ENCODE results near the gene SPEG. TPM values are rescaled to one million over a fixed set of nuclear protein-coding genes. Genes with fewer than 3 reads are reported as not detected.

The SPEG gene
- total and polyA plus RNA-seq, 4 donors, result 81.6 to 1,108 (median 357) TPM

GRCh38 chr2:219491278-219491963 is 56.8 kb downstream of the SPEG start:
- no peaks in the 10 kb centered on the region for H3K9me3 ChIP-seq (ENCODE audit: control insufficient read depth, low read length)
- H3K36me3 ChIP-seq (ENCODE audit: control insufficient read depth in 1 of 2, insufficient read depth in 2 of 2, low read length in 1 of 2), result peaks cover 0 to 3% of the 10 kb centered on the region in 2 donors
- H3K27me3 ChIP-seq (ENCODE audit: control insufficient read depth in 1 of 2, insufficient read depth in 2 of 2, low read length in 1 of 2), result no peaks in the 10 kb centered on the region
- no peak overlapping the region for H3K4me3 ChIP-seq (ENCODE audit: low read length in 2 of 2)
- 70 to 72% methylated on average over 14 of the region's 14 CpGs for whole genome bisulfite sequencing, 2 donors
- ATAC-seq (ENCODE audit: low FRiP score) (no peak), DNase-seq (no peak)
- no peaks in the 10 kb centered on the region for H3K4me1 ChIP-seq (ENCODE audit: control insufficient read depth in 1 of 2, insufficient read depth in 2 of 2, low read length in 2 of 2)
- no peak overlapping the region for H3K27ac ChIP-seq (ENCODE audit: low read depth in 1 of 2, low read length in 2 of 2)
- intact Hi-C loops (cut with DNase I), result no loop called here

- no peaks in the 10 kb centered on the region for H3K4me1 ChIP-seq (ENCODE audit: control insufficient read depth in 1 of 2, insufficient read depth in 2 of 2, low read length in 2 of 2)
- no peak overlapping the region for H3K4me3 ChIP-seq (ENCODE audit: low read length in 2 of 2)
- H3K27ac ChIP-seq (ENCODE audit: low read depth in 1 of 2, low read length in 2 of 2), result no peak overlapping the region
- no peak for ATAC-seq (ENCODE audit: low FRiP score)
- H3K9me3 ChIP-seq (ENCODE audit: control insufficient read depth, low read length), result no peaks in the 10 kb centered on the region
- 70 to 72% methylated on average over 20 of the region's 20 CpGs for WGBS, 2 donors
- peaks cover 0 to 3% of the 10 kb centered on the region in 2 donors for H3K36me3 ChIP-seq (ENCODE audit: control insufficient read depth in 1 of 2, insufficient read depth in 2 of 2, low read length in 1 of 2)
- DNase-seq, result no peak
- intact Hi-C loops (cut with DNase I), result no loop called here
- no peaks in the 10 kb centered on the region for H3K27me3 ChIP-seq (ENCODE audit: control insufficient read depth in 1 of 2, insufficient read depth in 2 of 2, low read length in 1 of 2)
Measured at GRCh38 chr2:219492575-219492974, 57.9 kb downstream of the SPEG start.

GRCh38 chr2:219493086-219493485 is 58.4 kb downstream of the SPEG start:
- Histone ChIP-seq H3K9me3 (ENCODE audit: control insufficient read depth, low read length) (no peaks in the 10 kb centered on the region), H3K4me3 (ENCODE audit: low read length in 2 of 2) (no peak overlapping the region), H3K27ac (ENCODE audit: low read depth in 1 of 2, low read length in 2 of 2) (no peak overlapping the region), H3K36me3 (ENCODE audit: control insufficient read depth in 1 of 2, insufficient read depth in 2 of 2, low read length in 1 of 2) (peaks cover 0 to 3% of the 10 kb centered on the region in 2 donors), H3K27me3 (ENCODE audit: control insufficient read depth in 1 of 2, insufficient read depth in 2 of 2, low read length in 1 of 2) (no peaks in the 10 kb centered on the region), H3K4me1 (ENCODE audit: control insufficient read depth in 1 of 2, insufficient read depth in 2 of 2, low read length in 2 of 2) (no peaks in the 10 kb centered on the region)
- WGBS, 2 donors, result 91 to 94% methylated on average over 4 to 5 of the region's 5 CpGs
- intact Hi-C loops (cut with DNase I), result no loop called here
- DNase-seq, result no peak
- ATAC-seq (ENCODE audit: low FRiP score), result no peak

GRCh38 chr2:219494952-219495530 is 60.4 kb downstream of the SPEG start:
- H3K4me3 ChIP-seq (ENCODE audit: low read length in 2 of 2), result no peak overlapping the region
- no peaks in the 10 kb centered on the region for H3K27me3 ChIP-seq (ENCODE audit: control insufficient read depth in 1 of 2, insufficient read depth in 2 of 2, low read length in 1 of 2)
- intact Hi-C loops (cut with DNase I), result loop anchor here (5.0 kb wide), 2 partner anchors 33 to 48 kb away; no protein-coding TSS in a partner anchor
- no peaks in the 10 kb centered on the region for H3K4me1 ChIP-seq (ENCODE audit: control insufficient read depth in 1 of 2, insufficient read depth in 2 of 2, low read length in 2 of 2)
- ATAC-seq (ENCODE audit: low FRiP score), result no peak
- peaks cover 0 to 3% of the 10 kb centered on the region in 2 donors for H3K36me3 ChIP-seq (ENCODE audit: control insufficient read depth in 1 of 2, insufficient read depth in 2 of 2, low read length in 1 of 2)
- WGBS, 2 donors, result 20 to 25% methylated on average over 10 of the region's 10 CpGs
- H3K27ac ChIP-seq (ENCODE audit: low read depth in 1 of 2, low read length in 2 of 2), result no peak overlapping the region
- no peak for DNase-seq
- H3K9me3 ChIP-seq (ENCODE audit: control insufficient read depth, low read length), result no peaks in the 10 kb centered on the region

- Histone ChIP-seq H3K9me3 (ENCODE audit: control insufficient read depth, low read length) (no peaks in the 10 kb centered on the region), H3K4me1 (ENCODE audit: control insufficient read depth in 1 of 2, insufficient read depth in 2 of 2, low read length in 2 of 2) (no peaks in the 10 kb centered on the region), H3K36me3 (ENCODE audit: control insufficient read depth in 1 of 2, insufficient read depth in 2 of 2, low read length in 1 of 2) (peaks cover 0 to 3% of the 10 kb centered on the region in 2 donors), H3K27ac (ENCODE audit: low read depth in 1 of 2, low read length in 2 of 2) (peak overlapping the region in 1 of 2 donors; percentile 75), H3K4me3 (ENCODE audit: low read length in 2 of 2) (no peak overlapping the region), H3K27me3 (ENCODE audit: control insufficient read depth in 1 of 2, insufficient read depth in 2 of 2, low read length in 1 of 2) (no peaks in the 10 kb centered on the region)
- ATAC-seq (ENCODE audit: low FRiP score) (no peak), DNase-seq (peak in 1 of 2 donors; percentile 88)
- WGBS, 2 donors, result 5 to 6% methylated on average over 14 of the region's 14 CpGs
- intact Hi-C loops (cut with DNase I), result loop anchor here (5.0 kb wide), 2 partner anchors 33 to 48 kb away; no protein-coding TSS in a partner anchor
Measured at GRCh38 chr2:219495531-219496122, 61.0 kb downstream of the SPEG start.

GRCh38 chr2:219496247-219496824 is 61.7 kb downstream of the SPEG start:
- WGBS, 2 donors, result 68 to 71% methylated on average over 19 to 20 of the region's 20 CpGs
- Histone ChIP-seq H3K27me3 (ENCODE audit: control insufficient read depth in 1 of 2, insufficient read depth in 2 of 2, low read length in 1 of 2) (no peaks in the 10 kb centered on the region), H3K27ac (ENCODE audit: low read depth in 1 of 2, low read length in 2 of 2) (peak overlapping the region in 1 of 2 donors; percentile 75), H3K36me3 (ENCODE audit: control insufficient read depth in 1 of 2, insufficient read depth in 2 of 2, low read length in 1 of 2) (no peaks in the 10 kb centered on the region), H3K4me3 (ENCODE audit: low read length in 2 of 2) (no peak overlapping the region), H3K9me3 (ENCODE audit: control insufficient read depth, low read length) (no peaks in the 10 kb centered on the region), H3K4me1 (ENCODE audit: control insufficient read depth in 1 of 2, insufficient read depth in 2 of 2, low read length in 2 of 2) (no peaks in the 10 kb centered on the region)
- ATAC-seq (ENCODE audit: low FRiP score) (no peak), DNase-seq (no peak)
- intact Hi-C loops (cut with DNase I), result loop anchor here (5.0 kb wide), 2 partner anchors 34 to 49 kb away; no protein-coding TSS in a partner anchor

GRCh38 chr2:219496825-219497494 is 62.3 kb downstream of the SPEG start:
- DNase-seq (no peak), ATAC-seq (ENCODE audit: low FRiP score) (no peak)
- intact Hi-C loops (cut with DNase I), result loop anchor here (5.0 kb wide), 2 partner anchors 35 to 50 kb away; no protein-coding TSS in a partner anchor
- Histone ChIP-seq H3K27me3 (ENCODE audit: control insufficient read depth in 1 of 2, insufficient read depth in 2 of 2, low read length in 1 of 2) (no peaks in the 10 kb centered on the region), H3K9me3 (ENCODE audit: control insufficient read depth, low read length) (no peaks in the 10 kb centered on the region), H3K4me1 (ENCODE audit: control insufficient read depth in 1 of 2, insufficient read depth in 2 of 2, low read length in 2 of 2) (no peaks in the 10 kb centered on the region), H3K36me3 (ENCODE audit: control insufficient read depth in 1 of 2, insufficient read depth in 2 of 2, low read length in 1 of 2) (no peaks in the 10 kb centered on the region), H3K4me3 (ENCODE audit: low read length in 2 of 2) (no peak overlapping the region), H3K27ac (ENCODE audit: low read depth in 1 of 2, low read length in 2 of 2) (peak overlapping the region in 1 of 2 donors; percentile 75)
- WGBS, 2 donors, result 53 to 58% methylated on average over 58 to 61 of the region's 61 CpGs
